ENCODE measurements around the gene PAK4.

The PAK4 gene

DNA sequence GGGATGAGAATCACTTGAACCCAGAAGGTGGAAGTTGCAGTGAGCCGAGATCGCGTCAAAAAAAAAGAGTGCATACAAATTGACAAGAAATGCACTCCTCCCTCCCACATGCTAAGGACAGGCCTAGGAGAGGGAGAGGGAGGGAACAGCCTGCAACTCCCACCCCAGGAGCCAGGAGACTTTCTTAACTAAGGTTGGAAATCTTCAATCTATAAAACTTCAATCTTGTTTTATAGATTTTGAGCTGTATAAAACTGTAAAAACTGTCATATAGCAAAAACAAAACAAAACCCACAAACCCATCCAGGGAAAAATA, 79.8 kb downstream of the PAK4 start:
- Histone ChIP-seq H3K4me2 (no peak overlapping the region), H3K9ac (no peak overlapping the region), H2AFZ (ENCODE audit: low read depth) (no peak overlapping the region), H3K4me3 (IDR thresholded peaks at IDR 0.05; ENCODE audit: insufficient read depth, low read depth, low read length) (no peak overlapping the region), H3K79me2 (ENCODE audit: insufficient read depth, low read depth) (no peaks in the 10 kb centered on the region), H3K36me3 (ENCODE audit: insufficient read depth) (no peaks in the 10 kb centered on the region), H4K20me1 (ENCODE audit: insufficient read depth) (no peaks in the 10 kb centered on the region), H3K27me3 (ENCODE audit: insufficient read depth, low read depth) (no peaks in the 10 kb centered on the region; the same call in 1 of the 2 replicates), H3K4me1 (ENCODE audit: low read depth, poor library complexity, severe bottlenecking) (no peaks in the 10 kb centered on the region), H3K27ac (no peak overlapping the region)
- TF ChIP-seq, protein P1, sequence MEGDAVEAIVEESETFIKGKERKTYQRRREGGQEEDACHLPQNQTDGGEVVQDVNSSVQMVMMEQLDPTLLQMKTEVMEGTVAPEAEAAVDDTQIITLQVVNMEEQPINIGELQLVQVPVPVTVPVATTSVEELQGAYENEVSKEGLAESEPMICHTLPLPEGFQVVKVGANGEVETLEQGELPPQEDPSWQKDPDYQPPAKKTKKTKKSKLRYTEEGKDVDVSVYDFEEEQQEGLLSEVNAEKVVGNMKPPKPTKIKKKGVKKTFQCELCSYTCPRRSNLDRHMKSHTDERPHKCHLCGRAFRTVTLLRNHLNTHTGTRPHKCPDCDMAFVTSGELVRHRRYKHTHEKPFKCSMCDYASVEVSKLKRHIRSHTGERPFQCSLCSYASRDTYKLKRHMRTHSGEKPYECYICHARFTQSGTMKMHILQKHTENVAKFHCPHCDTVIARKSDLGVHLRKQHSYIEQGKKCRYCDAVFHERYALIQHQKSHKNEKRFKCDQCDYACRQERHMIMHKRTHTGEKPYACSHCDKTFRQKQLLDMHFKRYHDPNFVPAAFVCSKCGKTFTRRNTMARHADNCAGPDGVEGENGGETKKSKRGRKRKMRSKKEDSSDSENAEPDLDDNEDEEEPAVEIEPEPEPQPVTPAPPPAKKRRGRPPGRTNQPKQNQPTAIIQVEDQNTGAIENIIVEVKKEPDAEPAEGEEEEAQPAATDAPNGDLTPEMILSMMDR (conservative IDR thresholded peaks at IDR 0.05; ENCODE audit: low read depth, low read length) = no peak

DNA sequence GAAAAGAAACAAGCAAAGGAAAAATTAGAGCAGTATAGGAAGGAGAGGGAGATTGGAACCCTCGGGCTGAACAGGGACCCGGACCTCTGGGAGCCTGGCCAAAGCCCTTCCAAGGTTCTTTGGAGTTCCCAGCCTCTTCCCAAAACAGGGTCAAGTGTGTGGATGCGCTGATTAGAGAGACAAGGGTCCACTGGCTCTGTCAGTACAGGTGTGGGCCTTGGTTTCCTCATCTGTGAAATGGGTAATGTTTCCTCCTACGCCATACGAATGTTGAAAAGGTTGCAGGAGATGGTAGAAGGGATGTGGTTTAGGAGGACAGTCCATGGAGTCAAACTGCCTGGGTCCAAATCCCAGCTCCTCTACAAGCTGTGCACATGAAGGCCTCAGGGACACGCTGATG, 80.5 kb downstream of the PAK4 start:
- Histone ChIP-seq H3K4me3 (IDR thresholded peaks at IDR 0.05; ENCODE audit: insufficient read depth, low read depth, low read length) (no peak overlapping the region), H2AFZ (ENCODE audit: low read depth) (no peak overlapping the region), H3K4me1 (ENCODE audit: low read depth, poor library complexity, severe bottlenecking) (no peaks in the 10 kb centered on the region), H3K36me3 (ENCODE audit: insufficient read depth) (no peaks in the 10 kb centered on the region), H3K9ac (no peak overlapping the region), H3K27me3 (ENCODE audit: insufficient read depth, low read depth) (no peaks in the 10 kb centered on the region; the same call in 1 of the 2 replicates), H3K4me2 (no peak overlapping the region), H3K79me2 (ENCODE audit: insufficient read depth, low read depth) (no peaks in the 10 kb centered on the region), H3K27ac (no peak overlapping the region), H4K20me1 (ENCODE audit: insufficient read depth) (no peaks in the 10 kb centered on the region)
- TF ChIP-seq, protein P1 (conservative IDR thresholded peaks at IDR 0.05; ENCODE audit: low read depth, low read length) = no peak

DNA sequence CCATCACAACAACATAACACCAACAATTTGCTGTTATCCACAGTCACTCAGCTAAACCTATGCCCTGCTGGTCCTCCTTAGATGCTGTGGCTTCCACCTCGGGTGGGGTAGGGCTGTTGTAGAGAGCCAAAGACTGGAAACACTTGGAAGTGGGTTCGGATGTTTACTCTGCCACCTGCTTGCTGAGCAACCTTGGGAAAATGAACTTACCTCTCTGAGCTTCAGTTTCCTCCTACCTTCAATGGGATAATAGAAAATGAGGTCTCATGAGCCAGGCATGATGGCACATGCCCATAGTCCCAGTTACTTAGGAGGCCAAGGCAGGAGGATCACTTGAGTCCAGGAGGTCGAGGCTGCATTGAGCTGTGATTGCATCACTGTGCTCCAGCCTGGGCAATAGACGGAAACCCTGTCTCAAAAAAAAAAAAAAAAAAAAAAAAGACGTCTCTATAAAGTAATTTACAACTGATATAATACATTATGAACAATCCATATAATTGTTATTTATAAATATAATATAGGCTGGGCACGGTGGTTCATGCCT, 81.8 kb downstream of the PAK4 start:
- Histone ChIP-seq H3K4me3 (IDR thresholded peaks at IDR 0.05; ENCODE audit: insufficient read depth, low read depth, low read length) (no peak overlapping the region), H3K4me1 (ENCODE audit: low read depth, poor library complexity, severe bottlenecking) (no peaks in the 10 kb centered on the region), H3K79me2 (ENCODE audit: insufficient read depth, low read depth) (no peaks in the 10 kb centered on the region), H2AFZ (ENCODE audit: low read depth) (no peak overlapping the region), H3K36me3 (ENCODE audit: insufficient read depth) (no peaks in the 10 kb centered on the region), H3K27me3 (ENCODE audit: insufficient read depth, low read depth) (no peaks in the 10 kb centered on the region), H3K9ac (no peak overlapping the region), H3K4me2 (no peak overlapping the region), H3K27ac (no peak overlapping the region), H4K20me1 (ENCODE audit: insufficient read depth) (no peaks in the 10 kb centered on the region)
- TF ChIP-seq, protein P1 (conservative IDR thresholded peaks at IDR 0.05; ENCODE audit: low read depth, low read length) = no peak

DNA sequence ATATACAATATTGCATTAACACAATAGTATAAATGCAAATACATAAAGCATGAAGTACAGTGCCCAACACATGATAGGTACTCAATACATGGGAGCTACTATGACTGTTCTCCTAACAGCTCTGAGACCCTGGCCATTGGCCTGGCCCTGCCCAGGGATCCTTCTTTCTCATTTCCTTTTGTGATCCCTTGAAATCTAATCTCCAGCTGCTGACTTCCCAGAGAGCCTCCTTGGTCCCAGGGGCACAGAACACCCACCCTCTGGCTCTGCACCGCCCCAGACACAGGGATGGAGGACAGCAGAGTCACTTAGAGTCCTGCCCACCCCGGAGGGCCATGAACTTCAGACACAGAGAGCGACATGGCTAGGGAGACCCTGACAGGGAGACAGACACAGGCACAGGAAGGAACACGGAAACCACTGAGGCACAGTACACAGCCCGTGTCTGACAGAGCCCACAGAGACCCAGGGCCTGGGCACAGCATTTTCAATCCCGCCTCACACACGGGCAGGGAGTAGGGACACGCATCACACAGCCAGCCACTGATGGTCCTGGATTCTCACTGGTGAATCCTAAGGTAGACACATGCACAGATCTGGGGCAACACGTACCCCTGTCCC, 82.7 kb downstream of the PAK4 start:
- Histone ChIP-seq H2AFZ (ENCODE audit: low read depth) (no peak overlapping the region), H3K27me3 (ENCODE audit: insufficient read depth, low read depth) (no peaks in the 10 kb centered on the region), H3K27ac (no peak overlapping the region), H3K4me3 (IDR thresholded peaks at IDR 0.05; ENCODE audit: insufficient read depth, low read depth, low read length) (no peak overlapping the region), H3K36me3 (ENCODE audit: insufficient read depth) (no peaks in the 10 kb centered on the region), H3K4me1 (ENCODE audit: low read depth, poor library complexity, severe bottlenecking) (no peaks in the 10 kb centered on the region), H3K4me2 (no peak overlapping the region), H4K20me1 (ENCODE audit: insufficient read depth) (no peaks in the 10 kb centered on the region), H3K79me2 (ENCODE audit: insufficient read depth, low read depth) (no peaks in the 10 kb centered on the region), H3K9ac (no peak overlapping the region)
- TF ChIP-seq, protein P1 (conservative IDR thresholded peaks at IDR 0.05; ENCODE audit: low read depth, low read length) = no peak

All from KMS-11 (cell line).